NCI-H2227 (cell line): ENCODE results near the gene NDUFAF5.
"Not testable (repeated sequence)": the region's sequence is repeated elsewhere in the genome, so short reads cannot be mapped to it uniquely, and the experiment has no call there.

Experiments used
- DNase-seq: peaks from one replicate; lab custom pipeline; 2025; ENCODE audit not compliant: unreplicated experiment; lab: John Stamatoyannopoulos, UW

Gene NDUFAF5, protein sequence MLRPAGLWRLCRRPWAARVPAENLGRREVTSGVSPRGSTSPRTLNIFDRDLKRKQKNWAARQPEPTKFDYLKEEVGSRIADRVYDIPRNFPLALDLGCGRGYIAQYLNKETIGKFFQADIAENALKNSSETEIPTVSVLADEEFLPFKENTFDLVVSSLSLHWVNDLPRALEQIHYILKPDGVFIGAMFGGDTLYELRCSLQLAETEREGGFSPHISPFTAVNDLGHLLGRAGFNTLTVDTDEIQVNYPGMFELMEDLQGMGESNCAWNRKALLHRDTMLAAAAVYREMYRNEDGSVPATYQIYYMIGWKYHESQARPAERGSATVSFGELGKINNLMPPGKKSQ

DNA sequence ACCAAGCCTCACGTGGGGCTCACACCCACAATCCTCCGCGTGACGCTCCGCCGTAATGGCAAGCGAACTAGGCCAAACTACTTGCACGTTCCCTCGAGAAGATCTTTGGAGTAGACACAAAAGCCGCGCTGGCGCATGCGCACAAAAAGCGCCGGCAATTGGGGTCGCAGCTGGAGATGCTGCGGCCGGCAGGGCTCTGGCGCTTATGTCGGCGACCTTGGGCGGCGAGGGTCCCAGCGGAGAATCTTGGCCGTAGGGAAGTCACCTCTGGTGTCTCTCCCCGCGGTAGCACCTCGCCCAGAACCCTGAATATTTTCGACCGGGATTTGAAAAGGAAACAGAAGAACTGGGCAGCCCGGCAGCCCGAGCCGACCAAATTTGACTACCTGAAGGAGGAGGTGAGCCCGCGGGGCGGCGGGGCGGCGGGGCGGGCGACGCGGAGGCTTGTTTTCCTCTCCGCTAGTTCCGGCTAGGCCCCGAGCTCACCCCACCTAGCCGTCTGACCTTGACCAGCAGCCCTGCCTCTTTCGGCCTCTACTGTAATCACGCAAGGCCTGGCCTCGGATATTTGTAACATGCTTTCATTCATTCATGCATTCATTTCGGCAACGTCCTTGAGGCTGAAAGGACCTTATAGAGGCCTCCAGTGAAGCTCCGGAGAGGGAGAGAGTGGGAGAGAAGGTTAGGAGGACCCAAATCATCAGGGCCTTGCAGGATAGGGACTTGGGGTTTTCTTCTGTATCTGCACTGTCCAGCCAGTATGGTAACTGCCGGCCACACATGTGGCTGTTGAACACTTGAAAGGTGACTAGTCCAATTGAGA, at the start of gene NDUFAF5, which contains the start of gene ESF1:
NDUFAF5 (plus strand) TSS at position 136 of the 823 bp plus-strand sequence; CDS start at position 177, 41 bp downstream.
ESF1 (minus strand) TSS at position 27 of the 823 bp plus-strand sequence. CDS start 1,779 bp downstream, outside the sequence.
- peak; percentile 99 for DNase-seq

DNA sequence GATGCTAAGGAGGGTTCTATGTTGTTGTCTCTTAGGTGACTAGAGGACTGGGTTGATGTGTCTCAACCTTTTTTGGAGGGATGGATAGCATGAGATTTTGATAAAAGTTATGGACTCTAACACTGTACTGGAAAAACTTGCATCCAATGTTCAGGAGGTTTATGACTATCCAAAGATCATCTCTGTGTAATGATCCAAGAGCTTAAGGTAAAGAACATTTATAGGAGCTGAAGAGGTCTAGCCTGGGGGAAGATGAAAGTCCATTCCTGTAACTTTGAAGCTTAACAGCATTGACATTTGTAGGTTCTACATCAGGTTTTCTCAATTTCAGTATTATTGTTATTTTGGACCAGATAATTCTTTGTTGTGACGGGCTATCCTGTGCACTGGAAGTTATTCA, 49.0 kb upstream of the NDUFAF5 start:
- no peak for DNase-seq

DNA sequence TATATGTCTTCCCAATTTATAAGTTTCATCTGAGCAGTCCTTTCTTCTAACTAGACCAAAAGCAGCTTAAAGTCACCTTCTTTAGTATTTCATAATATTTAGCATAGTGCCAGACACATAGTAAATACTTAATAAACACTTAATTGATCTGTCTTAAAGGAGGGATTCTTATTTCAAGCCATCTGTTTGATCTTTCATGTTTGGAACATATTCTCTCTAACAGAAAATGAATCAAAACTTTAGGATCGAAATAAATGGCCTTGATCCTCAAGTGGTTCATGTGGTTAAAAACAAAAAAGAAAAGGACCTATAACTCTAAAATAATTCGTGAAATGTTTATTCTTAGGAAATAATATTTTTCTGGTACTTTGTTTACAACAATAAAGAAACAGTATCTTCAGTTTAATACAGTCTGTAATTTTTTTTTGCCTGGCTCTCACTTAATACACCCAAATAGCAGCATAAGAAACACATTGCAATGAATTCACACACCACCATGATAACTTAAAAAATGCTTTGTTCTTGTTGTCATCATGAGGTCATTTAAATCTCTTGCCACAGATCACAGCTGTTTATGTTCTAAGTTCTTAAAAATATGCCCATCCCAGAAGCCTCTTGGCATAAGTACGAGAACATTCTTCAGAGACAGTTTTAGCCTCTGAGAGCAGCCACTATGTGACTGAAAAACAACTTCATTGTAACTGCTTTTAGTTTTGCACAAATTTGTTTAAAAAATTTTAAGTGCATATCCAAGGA, 48.2 kb upstream of the NDUFAF5 start:
- no peak for DNase-seq

DNA sequence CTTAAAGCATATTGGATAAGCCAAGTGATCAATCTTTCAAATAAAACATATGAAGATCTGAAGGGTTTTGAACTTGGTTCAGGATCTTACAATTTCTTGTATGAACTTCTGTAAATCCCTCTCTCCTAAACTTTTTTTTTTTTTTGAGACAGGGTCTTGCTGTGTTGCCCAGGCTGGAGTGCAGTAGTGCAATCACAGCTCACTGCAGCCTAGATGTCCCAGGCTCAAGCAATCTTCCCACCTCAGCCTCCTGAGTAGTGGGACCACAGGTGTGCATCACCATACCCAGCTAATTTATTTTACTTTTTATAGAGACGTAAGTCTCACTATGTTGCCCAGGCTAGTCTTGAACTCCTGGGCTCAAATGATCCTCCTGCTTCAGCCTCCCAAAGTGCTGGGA, 46.6 kb upstream of the NDUFAF5 start:
- not testable (repeated sequence) for DNase-seq

DNA sequence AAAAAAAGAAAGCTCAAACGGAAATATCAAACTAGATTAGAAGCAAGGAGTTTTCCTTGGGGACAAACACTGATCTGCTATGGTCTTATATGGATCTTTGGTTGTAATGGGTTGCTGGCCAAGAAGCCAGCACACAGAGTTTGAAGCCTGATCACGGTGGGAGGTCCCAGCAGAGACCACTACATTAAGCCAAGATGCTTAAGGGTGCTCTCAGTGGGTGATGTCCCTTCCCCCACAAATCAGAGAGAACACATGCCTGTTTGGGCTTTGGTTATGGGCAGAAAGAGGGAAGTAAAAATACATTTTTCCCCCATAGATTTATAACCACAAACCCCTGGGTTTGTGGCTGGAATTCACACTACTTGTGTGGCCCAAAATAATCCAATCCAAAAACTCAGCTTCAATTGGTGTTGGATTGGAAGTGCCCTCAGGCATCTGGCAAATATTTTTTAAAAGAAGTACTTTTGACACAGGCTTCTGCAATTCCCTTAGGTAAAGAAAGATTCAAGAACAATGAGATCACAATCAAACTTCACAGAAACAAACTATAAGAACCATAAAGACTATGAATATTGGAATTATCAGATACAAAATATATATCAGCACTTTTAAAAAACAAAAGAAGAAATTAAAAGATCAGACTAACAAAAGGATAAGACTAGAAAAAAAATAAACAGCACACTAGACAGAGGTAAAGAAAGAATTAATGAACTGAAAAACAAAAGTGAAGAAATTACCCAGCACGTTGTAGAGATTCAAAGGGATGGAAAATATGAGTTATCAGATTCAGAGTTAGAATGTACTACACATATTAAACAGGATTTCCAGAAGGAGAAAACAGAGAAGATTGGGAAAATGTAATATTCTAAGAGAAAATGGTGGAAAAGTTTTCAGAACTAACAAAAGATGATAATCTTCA, 44.8 kb upstream of the NDUFAF5 start:
- no peak for DNase-seq

DNA sequence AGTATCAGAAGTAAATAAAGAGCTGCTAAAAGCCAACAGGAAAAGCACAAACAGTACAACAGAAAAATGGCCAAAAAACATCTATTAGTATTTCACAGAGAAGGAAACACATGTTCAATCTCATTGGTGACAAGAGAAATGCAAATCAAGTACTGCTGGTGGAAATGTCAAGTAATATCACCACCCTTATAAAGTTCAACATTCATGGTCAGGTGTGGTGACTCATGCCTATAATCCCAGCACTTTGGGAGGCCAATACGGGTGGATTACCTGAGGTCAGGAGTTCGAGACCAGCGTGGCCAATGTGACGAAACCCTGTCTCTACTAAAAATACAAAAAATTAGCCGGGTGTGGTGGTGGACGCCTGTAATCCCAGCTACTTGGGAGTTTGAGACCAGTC, 42.9 kb upstream of the NDUFAF5 start:
- no peak for DNase-seq

DNA sequence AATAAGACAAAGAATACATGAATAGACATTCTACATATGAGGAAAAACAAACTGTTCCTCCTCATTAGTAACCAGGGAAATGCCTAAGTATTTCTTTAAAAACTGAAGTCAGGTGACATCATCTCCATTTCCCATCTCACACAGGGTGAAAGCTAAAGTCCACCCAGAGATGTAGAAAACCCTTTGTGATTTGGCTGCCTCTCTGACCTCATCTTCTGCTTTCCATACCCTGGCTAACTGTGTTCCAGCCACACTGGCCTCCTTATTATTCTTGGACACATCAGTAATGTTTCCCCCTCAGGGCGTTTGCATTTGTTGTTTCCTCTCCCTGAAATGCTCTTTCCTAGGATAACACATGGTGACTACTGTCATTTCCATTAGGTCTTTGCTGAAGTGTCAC, 40.5 kb upstream of the NDUFAF5 start:
- DNase-seq: no peak

DNA sequence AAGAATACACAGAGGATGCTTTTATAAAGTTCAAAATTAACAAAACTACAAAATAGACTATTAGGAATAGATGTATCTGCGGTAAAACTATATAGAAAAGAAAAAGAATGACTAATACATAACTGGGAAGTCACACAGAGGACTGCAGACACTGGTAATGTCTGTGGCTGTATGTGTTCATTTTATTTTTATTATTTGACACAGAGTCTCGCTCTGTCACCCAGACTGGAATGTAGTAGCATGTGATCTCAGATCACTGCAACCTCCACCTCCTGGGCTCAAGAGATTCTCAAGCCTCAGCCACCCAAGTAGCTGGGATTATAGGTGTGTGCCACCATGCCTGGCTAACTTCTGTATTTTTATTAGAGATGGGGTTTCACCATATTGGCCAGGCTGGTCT, 39.0 kb upstream of the NDUFAF5 start:
- no peak for DNase-seq

DNA sequence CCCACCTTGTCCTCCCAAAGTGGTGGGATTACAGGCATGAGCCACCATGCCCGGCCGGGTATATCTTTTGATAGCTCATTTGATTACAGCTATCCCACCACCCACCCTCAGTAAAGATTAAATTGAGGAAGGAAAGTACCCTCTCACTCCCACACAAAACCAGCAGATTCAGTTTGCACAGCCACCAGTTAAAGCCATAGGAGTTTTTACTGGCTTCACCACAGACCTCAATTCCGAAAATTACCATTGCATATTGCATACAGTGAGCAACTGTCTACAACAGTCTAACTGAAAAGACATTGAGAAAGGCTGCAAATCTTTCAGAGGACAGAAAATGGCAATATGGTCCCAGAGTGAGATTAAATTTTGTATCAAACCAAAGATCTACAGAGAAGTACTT, 35.0 kb upstream of the NDUFAF5 start:
- no peak for DNase-seq

DNA sequence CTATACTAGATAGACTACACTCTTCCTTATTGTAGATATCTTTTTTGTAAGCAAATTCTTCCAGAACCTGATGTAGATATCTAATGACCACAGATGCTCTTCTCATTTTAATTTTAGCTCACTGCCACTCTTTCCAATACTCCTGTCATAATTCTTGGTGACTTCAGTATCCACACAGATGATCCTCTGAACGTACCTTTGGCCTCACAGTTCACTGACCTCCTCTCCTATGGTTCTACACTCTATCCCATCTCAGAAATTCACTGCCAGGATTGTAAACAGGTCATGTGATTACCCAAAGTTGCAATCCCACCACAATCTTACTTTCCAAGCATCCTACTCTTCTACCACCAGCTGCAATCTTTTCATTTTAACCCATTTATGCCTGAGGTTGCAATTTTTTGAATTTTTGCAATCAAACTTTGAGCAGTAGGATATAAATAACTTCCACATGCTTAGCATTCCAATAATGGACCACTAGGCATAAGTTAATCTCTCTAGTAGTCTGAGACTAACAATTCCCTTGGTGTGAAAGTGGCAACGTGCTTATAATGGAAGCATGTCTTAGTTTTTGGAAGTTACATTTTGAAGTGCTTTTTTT, 31.3 kb upstream of the NDUFAF5 start:
- DNase-seq: no peak

DNA sequence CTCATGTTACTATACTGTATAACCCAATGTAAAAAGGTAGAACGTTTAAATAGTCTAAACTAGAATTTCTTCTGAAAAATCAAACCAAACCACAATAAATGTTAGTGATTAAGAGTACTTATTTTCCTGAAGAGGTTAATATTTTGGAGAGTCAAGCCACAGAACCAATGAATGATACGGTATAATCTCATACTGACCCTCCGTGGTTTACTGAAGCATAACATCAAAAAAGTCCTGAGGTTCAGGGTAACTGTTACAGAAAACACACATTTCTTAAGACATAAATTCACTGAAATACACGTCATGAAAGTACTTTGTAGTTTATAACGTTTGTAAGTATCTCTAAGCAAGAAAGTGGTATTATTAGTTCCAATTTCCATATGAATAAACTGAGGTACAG, 29.0 kb upstream of the NDUFAF5 start:
- no peak for DNase-seq

DNA sequence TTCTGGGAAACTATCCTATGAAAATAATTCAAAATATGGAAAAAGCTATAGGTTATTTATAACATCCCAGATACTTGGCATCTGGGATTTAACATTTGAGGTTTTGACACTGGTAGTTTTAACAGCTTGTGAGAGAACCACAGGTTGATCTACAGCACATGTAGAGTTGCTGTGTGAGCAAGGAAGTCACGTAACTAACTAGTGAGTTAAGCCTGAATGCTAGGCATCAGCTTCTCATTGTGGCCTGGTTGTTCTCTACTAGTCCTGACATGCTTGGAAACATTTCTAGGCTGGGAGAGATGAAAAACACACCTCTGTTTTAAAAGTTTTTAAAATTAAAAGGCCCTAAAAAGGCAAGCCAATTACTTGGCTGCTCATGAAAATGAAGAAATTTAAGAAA, 28.3 kb upstream of the NDUFAF5 start:
- DNase-seq: no peak

DNA sequence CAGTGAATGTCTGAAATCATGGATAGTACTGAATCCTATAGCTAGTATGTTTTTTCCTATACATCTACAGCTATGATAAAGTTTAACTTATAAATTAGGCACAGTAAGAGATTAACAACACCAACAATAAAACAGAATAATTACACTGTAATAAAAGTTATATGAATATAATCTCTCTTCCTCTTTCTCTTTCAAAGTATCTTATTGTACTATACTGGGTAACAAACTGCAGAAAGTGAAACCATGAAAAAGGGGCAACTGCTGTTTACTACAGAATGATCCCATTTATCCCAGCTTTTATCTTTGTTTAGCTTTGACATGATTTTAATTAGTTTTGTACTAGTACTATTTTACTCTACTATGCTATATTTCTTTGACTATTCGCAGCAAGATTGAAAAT, 25.9 kb upstream of the NDUFAF5 start:
- no peak for DNase-seq

DNA sequence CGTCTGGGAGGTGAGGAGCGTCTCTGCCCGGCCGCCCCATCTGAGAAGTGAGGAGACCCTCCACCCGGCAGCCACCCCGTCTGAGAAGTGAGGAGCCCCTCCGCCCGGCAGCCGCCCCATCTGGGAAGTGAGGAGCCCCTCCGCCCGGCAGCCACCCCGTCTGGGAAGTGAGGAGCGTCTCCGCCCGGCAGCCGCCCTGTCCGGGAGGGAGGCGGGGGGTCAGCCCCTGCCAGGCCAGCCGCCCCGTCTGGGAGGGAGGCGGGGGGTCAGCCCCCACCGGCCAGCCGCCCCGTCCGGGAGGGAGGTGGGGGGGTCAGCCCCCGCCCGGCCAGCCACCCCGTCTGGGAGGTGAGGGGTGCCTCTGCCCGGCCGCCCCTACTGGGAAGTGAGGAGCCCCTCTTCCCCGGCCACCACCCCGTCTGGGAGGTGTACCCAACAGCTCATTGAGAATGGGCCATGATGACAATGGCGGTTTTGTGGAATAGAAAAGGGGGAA, 24.3 kb upstream of the NDUFAF5 start:
- DNase-seq: not testable (repeated sequence)

DNA sequence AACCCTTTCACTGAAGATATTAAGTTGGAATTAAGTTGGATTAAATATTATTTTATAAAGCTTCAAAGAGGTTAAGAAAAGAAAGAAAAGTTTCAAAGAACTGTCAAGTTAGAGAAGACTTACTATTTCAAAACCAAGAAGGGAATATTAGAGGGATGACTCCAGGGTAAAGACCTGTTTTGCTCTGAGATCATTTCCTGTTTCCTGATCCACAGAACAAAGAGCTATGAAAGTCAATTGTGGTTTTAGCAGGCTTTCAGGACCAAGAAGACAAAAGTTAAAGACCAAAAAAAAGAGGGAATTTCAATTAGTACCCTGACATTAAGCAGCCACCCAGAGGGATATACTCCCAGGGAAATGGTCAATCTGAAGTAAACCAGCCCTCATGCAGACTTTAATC, 19.5 kb upstream of the NDUFAF5 start:
- DNase-seq: no peak

DNA sequence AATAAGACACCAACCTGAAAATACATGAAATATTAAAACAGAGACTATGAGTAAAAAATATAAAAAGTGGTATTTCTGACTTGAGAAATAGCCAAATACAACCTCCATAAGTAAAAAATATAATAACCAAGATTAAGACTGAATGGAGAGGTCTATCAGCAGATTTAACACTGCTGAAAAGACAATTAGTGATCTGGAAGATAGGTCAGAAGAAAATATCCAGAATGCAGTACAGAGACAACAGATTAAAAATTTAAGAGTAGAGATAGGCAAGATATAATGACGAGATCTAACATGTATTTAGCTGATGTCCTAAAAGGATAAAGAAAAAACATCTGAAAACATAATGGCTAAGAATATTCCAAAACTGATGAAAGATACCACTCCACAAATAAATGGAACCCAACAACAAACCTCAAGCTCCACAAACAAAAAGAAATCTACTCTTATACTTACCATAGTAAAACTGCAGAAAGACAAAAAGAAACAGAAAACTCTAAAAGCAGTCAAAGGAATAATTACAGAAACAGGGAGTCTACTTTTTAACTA, 18.9 kb upstream of the NDUFAF5 start:
- no peak for DNase-seq

DNA sequence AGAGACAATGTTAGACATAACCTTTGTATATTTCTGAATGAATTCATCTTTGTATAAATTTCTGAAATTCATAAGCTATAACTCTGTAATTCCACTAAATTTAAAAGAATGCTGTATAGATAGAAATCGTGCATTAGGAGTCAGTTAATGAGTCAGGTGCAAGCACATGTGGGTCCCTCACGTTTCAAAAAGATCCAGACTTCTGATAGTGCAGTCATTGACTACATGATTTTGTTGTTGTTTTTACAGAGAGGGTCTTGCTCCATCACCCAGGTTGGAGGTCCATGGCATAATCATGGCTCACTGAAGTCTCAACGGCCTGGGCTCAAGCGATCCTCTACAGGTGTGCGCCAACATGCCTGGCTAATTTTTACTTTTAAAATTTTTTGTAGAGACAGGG, 14.7 kb upstream of the NDUFAF5 start:
- DNase-seq: no peak

DNA sequence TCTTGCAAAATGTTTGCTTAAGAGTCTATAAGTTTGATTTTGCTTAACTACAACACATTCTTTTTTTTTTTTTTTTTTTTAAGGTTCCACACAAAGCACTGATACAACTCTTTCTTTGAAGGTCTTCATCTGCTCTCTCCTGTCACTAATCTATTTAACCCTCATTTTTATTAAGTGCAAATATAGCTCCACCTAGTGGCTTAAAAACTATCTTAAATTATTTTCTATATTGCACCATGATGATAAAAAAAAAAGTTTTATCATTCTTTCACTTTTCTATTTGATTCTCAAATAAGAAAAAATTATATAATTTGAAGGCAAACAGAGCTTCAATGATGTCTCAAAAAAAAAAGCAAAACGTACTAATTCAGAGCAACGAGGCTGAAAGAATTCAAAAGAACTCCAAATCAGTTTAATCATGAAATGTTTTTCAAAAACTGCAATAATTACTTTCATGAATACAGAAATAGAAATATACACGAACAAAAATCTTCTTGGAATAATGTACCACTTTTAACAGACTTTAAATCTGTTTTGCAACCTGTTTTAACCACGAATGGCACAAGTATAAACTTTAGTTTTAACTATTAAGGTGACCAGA, 12.9 kb upstream of the NDUFAF5 start:
- peak; percentile 58 for DNase-seq

DNA sequence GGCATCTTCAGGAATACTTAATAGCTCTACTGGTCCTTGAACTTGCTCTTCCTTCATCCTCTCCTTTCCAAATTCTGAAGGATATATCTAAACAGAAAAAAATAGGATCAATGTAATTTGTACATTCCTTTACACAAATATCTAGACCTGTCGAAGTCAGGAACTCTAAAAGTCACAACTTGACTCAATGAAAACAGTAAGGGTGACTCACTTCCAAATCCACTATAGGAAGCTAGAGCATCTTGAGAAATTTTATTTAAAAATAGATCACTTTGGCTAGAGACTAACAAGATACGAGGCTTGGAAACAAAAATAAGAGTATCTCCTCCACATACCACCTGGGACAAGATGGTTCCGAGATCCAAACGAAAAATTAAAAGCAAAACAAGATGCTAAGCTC, 12.3 kb upstream of the NDUFAF5 start:
- no peak for DNase-seq
